H1 (cell line): ENCODE data around the gene CGNL1. TPM values are rescaled to one million over a fixed set of nuclear protein-coding genes. Genes with fewer than 3 reads are reported as not detected.

Experiments used
- CTCF ChIA-PET: fragments of 300-600 bp; sonication (Branson Sonifier 250); formaldehyde crosslinking; loops from one replicate; lab custom pipeline; 2021; ENCODE audit not compliant: partially characterized antibody; lab: Charles Lee
- POLR2A ChIA-PET: fragments of 300-600 bp; sonication (Branson Sonifier 250); formaldehyde crosslinking; loops from one replicate; lab custom pipeline; 2021; ENCODE audit warnings: inconsistent platforms; ENCODE audit not compliant: partially characterized antibody; lab: Charles Lee
- DNase-seq, 2 experiments: peaks; one replicate each; pipeline versions ENCODE4 v3.0.0 to v3.0.0-alpha.2; 2010 to 2022; ENCODE audit warnings: low spot score in 2 of 2, low read depth in 1 of 2, mixed read lengths in 1 of 2
- FAIRE-seq: peaks from 2 replicates; lab custom pipeline; 2011; peaks lifted over from hg19 to GRCh38; lab: Jason Lieb, UNC
- H2AFZ ChIP-seq: 2 replicates; pipeline ENCODE4 v1.8.1; 2012; ENCODE audit warnings: low read length, inconsistent platforms
- H2AK5ac ChIP-seq: 2 replicates; pipeline ENCODE4 v1.6.1; 2013; ENCODE audit warnings: low read depth, low read length
- H2BK120ac ChIP-seq: replicated peaks from 2 replicates; pipeline ENCODE3; 2013; ENCODE audit warnings: low read depth, low read length, inconsistent platforms
- H2BK12ac ChIP-seq: 2 replicates; pipeline ENCODE4 v1.6.1; 2013; ENCODE audit warnings: low read depth, low read length
- H2BK15ac ChIP-seq: 2 replicates; pipeline ENCODE4 v1.6.1; 2013; ENCODE audit warnings: low read length
- H2BK20ac ChIP-seq: 2 replicates; pipeline ENCODE4 v1.6.1; 2013; ENCODE audit warnings: low read length
- H2BK5ac ChIP-seq: 2 replicates; pipeline ENCODE4 v1.6.1; 2013; ENCODE audit warnings: low read depth, low read length
- H3K14ac ChIP-seq: 2 replicates; pipeline ENCODE4 v1.6.1; 2013; ENCODE audit warnings: inconsistent platforms; ENCODE audit not compliant: insufficient read length
- H3K18ac ChIP-seq: 2 replicates; pipeline ENCODE4 v1.6.1; 2013; ENCODE audit warnings: low read length; ENCODE audit errors: extremely low read depth
- H3K23ac ChIP-seq: 2 replicates; pipeline ENCODE4 v1.6.1; 2013; ENCODE audit warnings: inconsistent platforms; ENCODE audit not compliant: insufficient read length
- H3K23me2 ChIP-seq: 2 replicates; pipeline ENCODE4 v1.6.1; 2013; ENCODE audit warnings: low read depth, low read length
- H3K27ac ChIP-seq: 2 replicates; pipeline ENCODE4 v1.6.1; 2011; ENCODE audit warnings: low read depth, low read length, inconsistent platforms
- H3K27me3 ChIP-seq, 4 experiments: replicated peaks in 1 of 4; 1 replicate in 1 of 4; 2 replicates in 3 of 4; pipeline versions ENCODE4 v1.6.1 to v1.8.1; 2011 to 2013; ENCODE audit warnings: low read length in 3 of 4, mild to moderate bottlenecking in 3 of 4, inconsistent platforms in 2 of 4, mixed read lengths in 2 of 4, moderate library complexity in 1 of 4; ENCODE audit not compliant: control insufficient read depth in 3 of 4, insufficient read depth in 3 of 4; ENCODE audit errors: extremely low read depth in 1 of 4
- H3K36me3 ChIP-seq, 4 experiments: 2 replicates each; pipeline versions ENCODE4 v1.6.1 to v1.8.1; 2011 to 2013; ENCODE audit warnings: mild to moderate bottlenecking in 4 of 4, low read length in 3 of 4, moderate library complexity in 2 of 4, control low read depth in 1 of 4, inconsistent platforms in 1 of 4; ENCODE audit not compliant: insufficient read depth in 4 of 4, control insufficient read depth in 2 of 4
- H3K4ac ChIP-seq: replicated peaks from 2 replicates; pipeline ENCODE3; 2013; ENCODE audit warnings: low read length, low read depth, mixed read lengths, inconsistent platforms; ENCODE audit not compliant: insufficient read length
- H3K4me1 ChIP-seq, 4 experiments: replicated peaks in 1 of 4; 1 replicate in 1 of 4; 2 replicates in 3 of 4; pipeline versions ENCODE4 v1.6.1 to v1.8.1; 2011 to 2013; ENCODE audit warnings: low read length in 3 of 4, inconsistent platforms in 2 of 4, mixed read lengths in 1 of 4; ENCODE audit not compliant: insufficient read depth in 4 of 4, control insufficient read depth in 3 of 4
- H3K4me2 ChIP-seq, 2 experiments: 2 replicates each; pipeline versions ENCODE4 v1.6.1 to v1.8.1; 2011 to 2013; ENCODE audit warnings: low read depth in 2 of 2, low read length in 2 of 2, control low read depth in 1 of 2, inconsistent platforms in 1 of 2, mild to moderate bottlenecking in 1 of 2; ENCODE audit not compliant: insufficient read depth in 1 of 2
- H3K4me3 ChIP-seq, 4 experiments: fragments of 200-600, 300-600 bp in 1 of 4; sonication (generic), shearing (Covaris generic), sonication (Bioruptor Twin) in 1 of 4; 2 replicates each; pipeline versions ENCODE4 v1.5.1 to v1.8.1; 2011 to 2016; ENCODE audit warnings: low read length in 4 of 4, low read depth in 3 of 4, control low read depth in 2 of 4, inconsistent platforms in 2 of 4, mild to moderate bottlenecking in 2 of 4, mixed read lengths in 1 of 4, moderate library complexity in 1 of 4; ENCODE audit not compliant: insufficient read depth in 2 of 4; ENCODE audit errors: extremely low read depth in 1 of 4
- H3K56ac ChIP-seq: replicated peaks from 2 replicates; pipeline ENCODE3; 2013; ENCODE audit warnings: low read depth, mild to moderate bottlenecking, mixed read lengths, low read length, inconsistent platforms; ENCODE audit not compliant: insufficient read length
- H3K79me1 ChIP-seq: 2 replicates; pipeline ENCODE4 v1.6.1; 2013; ENCODE audit warnings: low read depth, low read length, control low read depth
- H3K79me2 ChIP-seq, 2 experiments: 2 replicates each; pipeline versions ENCODE4 v1.6.1 to v1.8.1; 2012 to 2013; ENCODE audit warnings: low read length in 2 of 2, mild to moderate bottlenecking in 2 of 2, inconsistent platforms in 1 of 2; ENCODE audit not compliant: insufficient read depth in 2 of 2, control insufficient read depth in 1 of 2
- H3K9ac ChIP-seq, 4 experiments: replicated peaks in 1 of 4; 1 replicate in 1 of 4; 2 replicates in 3 of 4; pipeline versions ENCODE4 v1.6.1 to v1.8.1; 2011 to 2013; ENCODE audit warnings: low read depth in 3 of 4, low read length in 3 of 4, control low read depth in 2 of 4, mild to moderate bottlenecking in 2 of 4, moderate library complexity in 2 of 4, inconsistent platforms in 1 of 4; ENCODE audit errors: extremely low read depth in 1 of 4
- H3K9me3 ChIP-seq, 2 experiments: 2 replicates each; pipeline versions ENCODE4 v1.6.1 to v1.8.1; 2012 to 2013; ENCODE audit warnings: mild to moderate bottlenecking in 2 of 2, moderate library complexity in 2 of 2, control low read depth in 1 of 2, inconsistent platforms in 1 of 2, low read depth in 1 of 2, low read length in 1 of 2, mixed read lengths in 1 of 2; ENCODE audit not compliant: insufficient read depth in 2 of 2
- H4K20me1 ChIP-seq, 2 experiments: replicated peaks in 1 of 2; 2 replicates each; pipeline versions ENCODE3 to v1.8.1; 2011 to 2013; ENCODE audit warnings: inconsistent platforms in 2 of 2, low read length in 2 of 2, mild to moderate bottlenecking in 1 of 2; ENCODE audit not compliant: insufficient read depth in 2 of 2, control insufficient read depth in 1 of 2
- H4K5ac ChIP-seq: 2 replicates; pipeline ENCODE4 v1.6.1; 2013; ENCODE audit warnings: low read length, low read depth, mixed read lengths, inconsistent platforms; ENCODE audit not compliant: insufficient read length
- H4K8ac ChIP-seq: 2 replicates; pipeline ENCODE4 v1.8.0; 2013; ENCODE audit warnings: mild to moderate bottlenecking, moderate library complexity, low read length, inconsistent platforms; ENCODE audit not compliant: insufficient read depth; ENCODE audit errors: extremely low read depth
- H4K91ac ChIP-seq: replicated peaks from 2 replicates; pipeline ENCODE3; 2013; ENCODE audit warnings: low read length, mixed read lengths, inconsistent platforms; ENCODE audit not compliant: insufficient read length
- NRF1 ChIP-seq: IDR thresholded peaks from 2 replicates; pipeline ENCODE4 v1.6.1; 2011; ENCODE audit warnings: mild to moderate bottlenecking, low read depth, low read length, improper control_type of control experiment
- WGBS, 2 experiments: shearing (Covaris generic) in 1 of 2; methylation state at CpG; one replicate each; pipeline versions ENCODE4 v1.1.6 to v1.1.7; 2013 to 2015; ENCODE audit warnings: low lambda C conversion rate in 2 of 2, mixed read lengths in 2 of 2, inconsistent platforms in 1 of 2, low coverage in 1 of 2, missing lambda C conversion rate in 1 of 2; ENCODE audit not compliant: insufficient replicate concordance in 2 of 2, insufficient coverage in 1 of 2, insufficient read length in 1 of 2; ENCODE audit errors: extremely low coverage in 1 of 2, missing lambda C conversion rate in 1 of 2; 5-methylcytosine and 5-hydroxymethylcytosine counted together
- polyA plus RNA-seq, 7 experiments: library from polyadenylated mRNA; depleted of rRNA in 3 of 7; stranded (reverse) in 5 of 7; unstranded in 2 of 7; fragments of >200 nt in 5 of 7; fragments of 200-250 nt in 2 of 7; gene quantifications; 1 replicate in 5 of 7; 2 replicates in 1 of 7; 4 replicates in 1 of 7; pipeline versions ENCODE4 v1.2.1 to v1.2.3, GENCODE V29; 2011 to 2013; ENCODE audit warnings: missing spikeins in 2 of 7, mixed read lengths in 2 of 7
- total RNA-seq: library from RNA; stranded (reverse); fragmentation: NEBNext Ultra II Directional; extraction: Animal tissue kit (Norgen Biotek cat#: 25700); gene quantifications from 2 replicates; pipeline ENCODE4 v1.2.1, GENCODE V29; 2021

The CGNL1 gene
- total and polyA plus RNA-seq, 2 of the 8 experiments (the other 6 are each of a cell fraction or from before 2014, with no cell fraction given) = 21.8 to 75.6 TPM

GRCh38 chr15:57540736-57541135, 164.4 kb downstream of the CGNL1 start:
- H3K23me2 ChIP-seq = no peaks in the 10 kb centered on the region
- H3K14ac ChIP-seq = no peak overlapping the region
- H3K56ac ChIP-seq = no peak overlapping the region
- no peak overlapping the region for H2BK12ac ChIP-seq
- no peak overlapping the region for H2BK20ac ChIP-seq
- no peaks in the 10 kb centered on the region for H3K27me3 ChIP-seq
- H2BK120ac ChIP-seq = no peak overlapping the region
- H3K79me2 ChIP-seq = no peaks in the 10 kb centered on the region
- no peak overlapping the region for H3K4me2 ChIP-seq
- no peak overlapping the region for H2BK5ac ChIP-seq
- H4K5ac ChIP-seq = no peak overlapping the region
- peaks cover 0 to 3% (median 1%) of the 10 kb centered on the region in 4 experiments; a peak in 1 of 7 replicates for H3K4me1 ChIP-seq
- FAIRE-seq = no peak
- H4K91ac ChIP-seq = no peak overlapping the region
- H2BK15ac ChIP-seq = no peak overlapping the region
- no peaks in the 10 kb centered on the region; the same call in 1 of the 2 replicates for H3K79me1 ChIP-seq
- 89% methylated on average over 11 of the region's 11 CpGs; no CpG with 5 or more reads in 1 of the 2 experiments for WGBS, 2 experiments
- H3K9me3 ChIP-seq = no peaks in the 10 kb centered on the region
- H3K36me3 ChIP-seq = peaks cover 12 to 41% (median 26%) of the 10 kb centered on the region in 4 experiments
- CTCF ChIA-PET = interaction anchor here (1.1 to 9.9 kb wide), 11 partner anchors 9 to 328 kb away, joined by 3 to 181 read pairs (median 11); partner anchors contain the start of gene CGNL1
- no peak overlapping the region for H3K4ac ChIP-seq
- no peak for TF ChIP-seq NRF1
- TF ChIP-seq, all 59 proteins: peak for 0
- Histone ChIP-seq H3K4me3 (no peak overlapping the region), H3K27ac (no peak overlapping the region), H4K8ac (no peak overlapping the region), H2AFZ (no peak overlapping the region), H2AK5ac (no peak overlapping the region), H3K23ac (no peak overlapping the region), H3K18ac (no peak overlapping the region), H4K20me1 (no peaks in the 10 kb centered on the region), H3K9ac (no peak overlapping the region)
- DNase-seq = no peak
- POLR2A ChIA-PET = interaction anchor here (2.0 kb wide), 1 partner anchor 13 kb away, joined by 9 read pairs; no protein-coding TSS in a partner anchor
